ENCODE measurements around the gene CCDC9B. TPM values are rescaled to one million over a fixed set of nuclear protein-coding genes. Genes with fewer than 3 reads are reported as not detected.

CCDC9B gene
- total and polyA plus RNA-seq, 4 donors = 1.8 to 7.5 (median 4.4) TPM

GRCh38 chr15:40345867-40346578 lies 5.3 kb upstream of the CCDC9B start:
- no peaks in the 10 kb centered on the region for H3K9me3 ChIP-seq (ENCODE audit: control insufficient read depth, insufficient read depth, low read length)
- no peaks in the 10 kb centered on the region for H3K36me3 ChIP-seq (ENCODE audit: control insufficient read depth, insufficient read depth, low read length)
- 88% methylated on average over 6 of the region's 6 CpGs for WGBS (ENCODE audit: insufficient coverage)
- no peaks in the 10 kb centered on the region for H3K27me3 ChIP-seq (ENCODE audit: control insufficient read depth, insufficient read depth, low read length)
- no peak for DNase-seq (ENCODE audit: low read depth in 4 of 6, low spot score in 6 of 6)
- H3K4me3 ChIP-seq (ENCODE audit: low read depth, low read length) = no peak overlapping the region
- no peak overlapping the region for H3K27ac ChIP-seq (ENCODE audit: low read depth, low read length)
- peaks cover 21% of the 10 kb centered on the region for H3K4me1 ChIP-seq (ENCODE audit: control insufficient read depth, insufficient read depth, low read length)

GRCh38 chr15:40345225-40345866 lies 4.6 kb upstream of the CCDC9B start:
- Histone ChIP-seq H3K9me3 (ENCODE audit: control insufficient read depth, insufficient read depth, low read length) (no peaks in the 10 kb centered on the region), H3K27me3 (ENCODE audit: control insufficient read depth, insufficient read depth, low read length) (no peaks in the 10 kb centered on the region), H3K4me1 (ENCODE audit: control insufficient read depth, insufficient read depth, low read length) (peaks cover 28% of the 10 kb centered on the region), H3K27ac (ENCODE audit: low read depth, low read length) (no peak overlapping the region), H3K4me3 (ENCODE audit: low read depth, low read length) (no peak overlapping the region), H3K36me3 (ENCODE audit: control insufficient read depth, insufficient read depth, low read length) (no peaks in the 10 kb centered on the region)
- no peak for DNase-seq (ENCODE audit: low read depth in 4 of 6, low spot score in 6 of 6)
- 73% methylated on average over 8 of the region's 10 CpGs for WGBS (ENCODE audit: insufficient coverage)

GRCh38 chr15:40344631-40345120 lies 3.9 kb upstream of the CCDC9B start:
- whole genome bisulfite sequencing (ENCODE audit: insufficient coverage) = 58% methylated on average over 11 of the region's 15 CpGs

GRCh38 chr15:40344217-40344616 lies 3.5 kb upstream of the CCDC9B start:
- DNase-seq (ENCODE audit: low read depth in 4 of 6, low spot score in 6 of 6) = no peak
- Histone ChIP-seq H3K27ac (ENCODE audit: low read depth, low read length) (no peak overlapping the region), H3K4me1 (ENCODE audit: control insufficient read depth, insufficient read depth, low read length) (peaks cover 39% of the 10 kb centered on the region), H3K27me3 (ENCODE audit: control insufficient read depth, insufficient read depth, low read length) (no peaks in the 10 kb centered on the region), H3K36me3 (ENCODE audit: control insufficient read depth, insufficient read depth, low read length) (no peaks in the 10 kb centered on the region), H3K9me3 (ENCODE audit: control insufficient read depth, insufficient read depth, low read length) (no peaks in the 10 kb centered on the region), H3K4me3 (ENCODE audit: low read depth, low read length) (no peak overlapping the region)
- WGBS (ENCODE audit: insufficient coverage) = 31% methylated on average over 4 of the region's 6 CpGs

More at GRCh38 chr15:40344631-40345120, 3.9 kb upstream of the CCDC9B start:
- no peak overlapping the region for H3K27ac ChIP-seq (ENCODE audit: low read depth, low read length)
- no peaks in the 10 kb centered on the region for H3K36me3 ChIP-seq (ENCODE audit: control insufficient read depth, insufficient read depth, low read length)
- H3K9me3 ChIP-seq (ENCODE audit: control insufficient read depth, insufficient read depth, low read length) = no peaks in the 10 kb centered on the region
- H3K4me1 ChIP-seq (ENCODE audit: control insufficient read depth, insufficient read depth, low read length) = peaks cover 34% of the 10 kb centered on the region
- H3K4me3 ChIP-seq (ENCODE audit: low read depth, low read length) = no peak overlapping the region
- no peaks in the 10 kb centered on the region for H3K27me3 ChIP-seq (ENCODE audit: control insufficient read depth, insufficient read depth, low read length)
- DNase-seq (ENCODE audit: low read depth in 4 of 6, low spot score in 6 of 6) = peak in 2 of 6 donors; percentile 74 to 79

- Histone ChIP-seq H3K27me3 (ENCODE audit: control insufficient read depth, insufficient read depth, low read length) (no peaks in the 10 kb centered on the region), H3K9me3 (ENCODE audit: control insufficient read depth, insufficient read depth, low read length) (no peaks in the 10 kb centered on the region), H3K36me3 (ENCODE audit: control insufficient read depth, insufficient read depth, low read length) (no peaks in the 10 kb centered on the region), H3K4me1 (ENCODE audit: control insufficient read depth, insufficient read depth, low read length) (peaks cover 46% of the 10 kb centered on the region), H3K4me3 (ENCODE audit: low read depth, low read length) (no peak overlapping the region), H3K27ac (ENCODE audit: low read depth, low read length) (no peak overlapping the region)
- DNase-seq (ENCODE audit: low read depth in 4 of 6, low spot score in 6 of 6) = no peak
- WGBS (ENCODE audit: insufficient coverage) = 84% methylated on average over 6 of the region's 10 CpGs
Measured at GRCh38 chr15:40343512-40343911, 2.8 kb upstream of the CCDC9B start.

- DNase-seq (ENCODE audit: low read depth in 4 of 6, low spot score in 6 of 6) = no peak
- Histone ChIP-seq H3K4me3 (ENCODE audit: low read depth, low read length) (no peak overlapping the region), H3K4me1 (ENCODE audit: control insufficient read depth, insufficient read depth, low read length) (peaks cover 54% of the 10 kb centered on the region), H3K36me3 (ENCODE audit: control insufficient read depth, insufficient read depth, low read length) (peaks cover under 1% of the 10 kb centered on the region), H3K27me3 (ENCODE audit: control insufficient read depth, insufficient read depth, low read length) (no peaks in the 10 kb centered on the region), H3K27ac (ENCODE audit: low read depth, low read length) (no peak overlapping the region), H3K9me3 (ENCODE audit: control insufficient read depth, insufficient read depth, low read length) (no peaks in the 10 kb centered on the region)
- 56% methylated on average over 3 of the region's 7 CpGs for WGBS (ENCODE audit: insufficient coverage)
Measured at GRCh38 chr15:40342416-40343320, 1.9 kb upstream of the CCDC9B start.

- 43% methylated on average over 12 of the region's 14 CpGs for WGBS (ENCODE audit: insufficient coverage)
- Histone ChIP-seq H3K4me1 (ENCODE audit: control insufficient read depth, insufficient read depth, low read length) (peaks cover 73% of the 10 kb centered on the region), H3K27me3 (ENCODE audit: control insufficient read depth, insufficient read depth, low read length) (no peaks in the 10 kb centered on the region), H3K9me3 (ENCODE audit: control insufficient read depth, insufficient read depth, low read length) (no peaks in the 10 kb centered on the region), H3K36me3 (ENCODE audit: control insufficient read depth, insufficient read depth, low read length) (peaks cover 17% of the 10 kb centered on the region), H3K27ac (ENCODE audit: low read depth, low read length) (peak overlapping the region; percentile 98), H3K4me3 (ENCODE audit: low read depth, low read length) (peak overlapping the region; percentile 5)
- DNase-seq (ENCODE audit: low read depth in 4 of 6, low spot score in 6 of 6) = peak in 3 of 6 donors; percentile 65 to 92 (median 86)
Measured at GRCh38 chr15:40340038-40340739, 550 bp downstream of the CCDC9B start.

GRCh38 chr15:40339621-40339945 lies 1.2 kb downstream of the CCDC9B start:
- peak in 1 of 6 donors; percentile 55 for DNase-seq (ENCODE audit: low read depth in 4 of 6, low spot score in 6 of 6)
- no peaks in the 10 kb centered on the region for H3K9me3 ChIP-seq (ENCODE audit: control insufficient read depth, insufficient read depth, low read length)
- 83% methylated on average over 7 of the region's 7 CpGs for WGBS (ENCODE audit: insufficient coverage)
- peaks cover 73% of the 10 kb centered on the region for H3K4me1 ChIP-seq (ENCODE audit: control insufficient read depth, insufficient read depth, low read length)
- no peak overlapping the region for H3K4me3 ChIP-seq (ENCODE audit: low read depth, low read length)
- H3K27me3 ChIP-seq (ENCODE audit: control insufficient read depth, insufficient read depth, low read length) = no peaks in the 10 kb centered on the region
- H3K36me3 ChIP-seq (ENCODE audit: control insufficient read depth, insufficient read depth, low read length) = peaks cover 23% of the 10 kb centered on the region
- peak overlapping the region; percentile 98 for H3K27ac ChIP-seq (ENCODE audit: low read depth, low read length)

All from spinal cord (tissue), 10 donors.